GM19324 (cell line): ENCODE data around the gene PTPRG.

Experiments
- ATAC-seq: cut with Tn5 transposase; IDR thresholded peaks from one replicate; pipeline ENCODE4 v1.9.1; 2021; ENCODE audit warnings: mild to moderate bottlenecking, moderate library complexity; ENCODE audit not compliant: unreplicated experiment, low FRiP score

PTPRG gene

GRCh38 chr3:61903074-61903473 is 341.7 kb downstream of the PTPRG start:
- no peak for ATAC-seq

GRCh38 chr3:61903931-61904657 is 342.7 kb downstream of the PTPRG start:
- no peak for ATAC-seq

GRCh38 chr3:61907210-61907795 is 345.9 kb downstream of the PTPRG start:
- ATAC-seq = no peak

GRCh38 chr3:61908382-61908781 is 347.0 kb downstream of the PTPRG start:
- no peak for ATAC-seq

GRCh38 chr3:61910732-61911131 is 349.4 kb downstream of the PTPRG start:
- ATAC-seq = no peak

- peak; percentile 56 for ATAC-seq
Observed at GRCh38 chr3:61912158-61912557, 350.8 kb downstream of the PTPRG start.

GRCh38 chr3:61913701-61914100 is 352.3 kb downstream of the PTPRG start:
- ATAC-seq = no peak

- ATAC-seq = no peak
Observed at GRCh38 chr3:61914276-61914675, 352.9 kb downstream of the PTPRG start.

GRCh38 chr3:61915296-61915695 is 353.9 kb downstream of the PTPRG start:
- ATAC-seq = no peak

GRCh38 chr3:61919371-61919770 is 358.0 kb downstream of the PTPRG start:
- ATAC-seq = no peak

GRCh38 chr3:61922118-61922517 is 360.7 kb downstream of the PTPRG start:
- no peak for ATAC-seq

GRCh38 chr3:61924090-61924735 is 362.8 kb downstream of the PTPRG start:
- ATAC-seq = no peak

GRCh38 chr3:61924991-61925390 is 363.6 kb downstream of the PTPRG start:
- ATAC-seq = no peak

GRCh38 chr3:61925721-61926120 is 364.4 kb downstream of the PTPRG start:
- no peak for ATAC-seq

- ATAC-seq = no peak
Observed at GRCh38 chr3:61926923-61927322, 365.6 kb downstream of the PTPRG start.

GRCh38 chr3:61927332-61927731 is 366.0 kb downstream of the PTPRG start:
- ATAC-seq = no peak

GRCh38 chr3:61928039-61928438 is 366.7 kb downstream of the PTPRG start:
- no peak for ATAC-seq

GRCh38 chr3:61928776-61929314 is 367.5 kb downstream of the PTPRG start:
- ATAC-seq = no peak

- no peak for ATAC-seq
Observed at GRCh38 chr3:61929617-61930016, 368.2 kb downstream of the PTPRG start.

GRCh38 chr3:61932499-61932898 is 371.1 kb downstream of the PTPRG start:
- no peak for ATAC-seq

- ATAC-seq = no peak
Observed at GRCh38 chr3:61933798-61934504, 372.6 kb downstream of the PTPRG start.
